Neural progenitor cell (in vitro differentiated cells): ENCODE measurements around the gene TFAP2E. TPM values are rescaled to one million over a fixed set of nuclear protein-coding genes. Genes with fewer than 3 reads are reported as not detected.

ENCODE experiments used
- DNase-seq: peaks from one replicate; pipeline ENCODE4 v3.0.0-alpha.2; 2016; ENCODE audit warnings: low spot score
- H2AFZ ChIP-seq: fragments of 200-600 bp; sonication (generic); replicated peaks from 2 replicates; pipeline ENCODE4 v1.6.1; 2016; ENCODE audit warnings: antibody characterized with exemption
- H3F3A ChIP-seq: fragments of 200-600 bp; sonication (generic); 2 replicates; pipeline ENCODE4 v1.6.1; 2016; ENCODE audit warnings: antibody characterized with exemption, low read depth
- H3K27ac ChIP-seq: fragments of 200-600 bp; sonication (generic); 2 replicates; pipeline ENCODE4 v1.5.1; 2016; ENCODE audit warnings: mild to moderate bottlenecking
- H3K27me3 ChIP-seq: fragments of 200-600 bp; sonication (generic); 2 replicates; pipeline ENCODE4 v1.6.1; 2016; ENCODE audit warnings: mild to moderate bottlenecking, moderate library complexity
- H3K36me3 ChIP-seq: fragments of 200-600 bp; sonication (generic); 2 replicates; pipeline ENCODE4 v1.5.1; 2016
- H3K4me1 ChIP-seq: fragments of 200-600 bp; sonication (generic); 2 replicates; pipeline ENCODE4 v1.6.1; 2016; ENCODE audit warnings: mixed run types
- H3K4me2 ChIP-seq: fragments of 200-600 bp; sonication (generic); 2 replicates; pipeline ENCODE4 v1.6.1; 2016
- H3K4me3 ChIP-seq: fragments of 200-600 bp; sonication (generic); 2 replicates; pipeline ENCODE4 v1.5.1; 2016
- H3K79me2 ChIP-seq: fragments of 200-600 bp; sonication (generic); 2 replicates; pipeline ENCODE4 v1.6.1; 2016; ENCODE audit warnings: low read depth
- H3K9ac ChIP-seq: fragments of 200-600 bp; sonication (generic); 2 replicates; pipeline ENCODE4 v1.6.1; 2016
- H3K9me3 ChIP-seq: fragments of 200-600 bp; sonication (generic); 2 replicates; pipeline ENCODE4 v1.5.1; 2016; ENCODE audit warnings: low read depth
- H4K20me1 ChIP-seq: fragments of 200-600 bp; sonication (generic); 2 replicates; pipeline ENCODE4 v1.6.1; 2016; ENCODE audit warnings: low read depth
- H3K27ac Mint-ChIP-seq: 3 replicates; pipeline ENCODE4 v1.8.0; 2021; ENCODE audit warnings: mixed read lengths
- H3K27me3 Mint-ChIP-seq: 2 replicates; pipeline ENCODE4 v1.8.0; 2022; ENCODE audit warnings: low read depth, mild to moderate bottlenecking, inconsistent platforms, moderate library complexity, mixed read lengths; ENCODE audit not compliant: insufficient read depth
- H3K36me3 Mint-ChIP-seq: 3 replicates; pipeline ENCODE4 v1.8.0; 2021; ENCODE audit warnings: mixed read lengths
- H3K4me1 Mint-ChIP-seq: 3 replicates; pipeline ENCODE4 v1.8.0; 2021; ENCODE audit warnings: mixed read lengths
- H3K4me3 Mint-ChIP-seq: 3 replicates; pipeline ENCODE4 v1.8.0; 2021; ENCODE audit warnings: mild to moderate bottlenecking, moderate library complexity, mixed read lengths
- H3K9me3 Mint-ChIP-seq: 3 replicates; pipeline ENCODE4 v1.8.0; 2020; ENCODE audit warnings: mixed read lengths
- CTCF ChIP-seq: fragments of 200-600 bp; sonication (generic); IDR thresholded peaks from 2 replicates; pipeline ENCODE4 v1.5.1; 2017; ENCODE audit warnings: antibody characterized with exemption, mild to moderate bottlenecking
- EZH2 ChIP-seq: fragments of 200-600 bp; sonication (generic); IDR thresholded peaks from 2 replicates; pipeline ENCODE4 v1.6.1; 2017; ENCODE audit warnings: antibody characterized with exemption, mild to moderate bottlenecking, moderate library complexity
- EZH2phosphoT487 ChIP-seq: fragments of 200-600 bp; sonication (generic); IDR thresholded peaks from 2 replicates; pipeline ENCODE4 v1.6.1; 2017; ENCODE audit warnings: antibody characterized with exemption
- total RNA-seq: library from RNA; depleted of rRNA; stranded (reverse); fragments of >200 nt; gene quantifications from 2 replicates; pipeline ENCODE4 v1.2.3, GENCODE V29; 2015; ENCODE audit warnings: low replicate concordance

The TFAP2E gene
- total RNA-seq, 1 donor from 2014 or later, result not detected

- peaks cover 30% of the 10 kb centered on the region for H3K27me3 Mint-ChIP-seq
Measured at GRCh38 chr1:35567947-35568558, 5.1 kb upstream of the TFAP2E start.

GRCh38 chr1:35568975-35569395 is 4.1 kb upstream of the TFAP2E start:
- Mint-ChIP-seq H3K4me3 (no peak overlapping the region), H3K4me1 (peaks cover 14% of the 10 kb centered on the region), H3K27me3 (peaks cover 32% of the 10 kb centered on the region), H3K36me3 (peaks cover 11% of the 10 kb centered on the region), H3K27ac (no peak overlapping the region), H3K9me3 (no peaks in the 10 kb centered on the region)
- Histone ChIP-seq H3F3A (peaks cover 20% of the 10 kb centered on the region), H3K79me2 (no peaks in the 10 kb centered on the region), H3K9me3 (no peaks in the 10 kb centered on the region), H3K4me3 (no peak overlapping the region), H3K4me2 (no peak overlapping the region), H3K27me3 (peaks cover 49% of the 10 kb centered on the region), H4K20me1 (peaks cover 19% of the 10 kb centered on the region), H3K4me1 (peaks cover 5% of the 10 kb centered on the region), H3K9ac (no peak overlapping the region), H3K36me3 (no peaks in the 10 kb centered on the region), H3K27ac (no peak overlapping the region), H2AFZ (no peak overlapping the region)
- peak; percentile 80 for DNase-seq
- no peak for TF ChIP-seq EZH2
- peak; percentile 92 for TF ChIP-seq CTCF

More at GRCh38 chr1:35567947-35568558, 5.1 kb upstream of the TFAP2E start:
- Mint-ChIP-seq H3K27ac (no peak overlapping the region), H3K9me3 (no peaks in the 10 kb centered on the region), H3K4me1 (peaks cover 14% of the 10 kb centered on the region), H3K4me3 (no peak overlapping the region), H3K36me3 (peaks cover 11% of the 10 kb centered on the region)
- H3K36me3 ChIP-seq, result no peaks in the 10 kb centered on the region
- no peak for TF ChIP-seq EZH2phosphoT487
- TF ChIP-seq CTCF, result no peak
- TF ChIP-seq EZH2, result no peak
- H4K20me1 ChIP-seq, result peaks cover 19% of the 10 kb centered on the region
- no peak overlapping the region for H3K9ac ChIP-seq
- DNase-seq, result no peak
- H3K4me2 ChIP-seq, result no peak overlapping the region
- peaks cover 20% of the 10 kb centered on the region for H3F3A ChIP-seq
- no peak overlapping the region for H3K4me3 ChIP-seq
- H3K4me1 ChIP-seq, result peaks cover under 1% of the 10 kb centered on the region
- peaks cover 39% of the 10 kb centered on the region for H3K27me3 ChIP-seq
- no peaks in the 10 kb centered on the region for H3K79me2 ChIP-seq
- H3K9me3 ChIP-seq, result no peaks in the 10 kb centered on the region
- H3K27ac ChIP-seq, result no peak overlapping the region
- no peak overlapping the region for H2AFZ ChIP-seq

GRCh38 chr1:35569936-35570335 is 3.2 kb upstream of the TFAP2E start:
- Histone ChIP-seq H3K4me2 (no peak overlapping the region), H3K9ac (no peak overlapping the region), H3K4me3 (no peak overlapping the region), H3K27ac (no peak overlapping the region), H4K20me1 (peaks cover 25% of the 10 kb centered on the region), H3K4me1 (peaks cover 5% of the 10 kb centered on the region), H3F3A (peaks cover 25% of the 10 kb centered on the region), H3K36me3 (no peaks in the 10 kb centered on the region), H3K79me2 (no peaks in the 10 kb centered on the region), H3K9me3 (no peaks in the 10 kb centered on the region), H2AFZ (no peak overlapping the region), H3K27me3 (peaks cover 58% of the 10 kb centered on the region)
- Mint-ChIP-seq H3K9me3 (no peaks in the 10 kb centered on the region), H3K4me1 (peaks cover 14% of the 10 kb centered on the region), H3K36me3 (peaks cover 4% of the 10 kb centered on the region), H3K27me3 (peaks cover 38% of the 10 kb centered on the region), H3K4me3 (no peak overlapping the region), H3K27ac (no peak overlapping the region)
- TF ChIP-seq CTCF, result no peak
- DNase-seq, result no peak
